ENCODE data around the gene RNU6-1.

Gene RNU6-1

GRCh38 chr15:67839929-67840748, at the start of gene RNU6-1 (continued):
- no peak; the same call in 1 of the 2 replicates for TF ChIP-seq ZNF513 (tag by site-specific recombination; IDR thresholded peaks at IDR 0.05)
- TF ChIP-seq ZBTB1 (tag by site-specific recombination; IDR thresholded peaks at IDR 0.05): 0 out of 2 replicates have a peak, but pooled peaks have one; percentile 26
- TF ChIP-seq GLI2 (tag by site-specific recombination; IDR thresholded peaks at IDR 0.05; ENCODE audit: borderline replicate concordance, low read depth): no peak
- TF ChIP-seq ZNF221 (tag by site-specific recombination; IDR thresholded peaks at IDR 0.05; ENCODE audit: borderline replicate concordance): no peak
- no peak for TF ChIP-seq ZNF132 (tag by site-specific recombination; IDR thresholded peaks at IDR 0.05; ENCODE audit: borderline replicate concordance)
- 0 out of 2 replicates have a peak, but pooled peaks have one; percentile 54 for TF ChIP-seq GLI4 (tag by site-specific recombination; IDR thresholded peaks at IDR 0.05)
- TF ChIP-seq ZNF843 (tag by site-specific recombination; IDR thresholded peaks at IDR 0.05): peak; percentile 11; the same call in 1 of the 2 replicates
- peak; percentile 98 for TF ChIP-seq ZNF76 (tag by site-specific recombination; IDR thresholded peaks at IDR 0.05; ENCODE audit: borderline replicate concordance, low read depth)
- no peak for TF ChIP-seq ZSCAN18 (tag by site-specific recombination; IDR thresholded peaks at IDR 0.05)
- no peak for TF ChIP-seq ZNF248 (tag by site-specific recombination; IDR thresholded peaks at IDR 0.05)
- TF ChIP-seq ZNF114 (tag by site-specific recombination; IDR thresholded peaks at IDR 0.05): no peak
- no peak for TF ChIP-seq ZNF521 (tag by site-specific recombination; IDR thresholded peaks at IDR 0.05)
- no peak for TF ChIP-seq ZNF560 (tag by site-specific recombination; IDR thresholded peaks at IDR 0.05; ENCODE audit: borderline replicate concordance)
- 0 out of 2 replicates have a peak, but pooled peaks have one; percentile 40 for TF ChIP-seq ZNF239 (tag by site-specific recombination; IDR thresholded peaks at IDR 0.05)
- TF ChIP-seq ZXDB (tag by site-specific recombination; IDR thresholded peaks at IDR 0.05): peak; percentile 95
- TF ChIP-seq BCL6B (tag by site-specific recombination; IDR thresholded peaks at IDR 0.05): no peak
- TF ChIP-seq ZFP3 (tag by site-specific recombination; IDR thresholded peaks at IDR 0.05; ENCODE audit: low read depth): peak; percentile 96
- TF ChIP-seq MEIS1 (CRISPR knock-in tag; IDR thresholded peaks at IDR 0.05; ENCODE audit: borderline replicate concordance): no peak
- TF ChIP-seq TCF7L2 (IDR thresholded peaks at IDR 0.05; ENCODE audit: borderline replicate concordance, low read depth, low read length): no peak
- peak; percentile 64 for TF ChIP-seq YY2 (tag by site-specific recombination; IDR thresholded peaks at IDR 0.05)
- no peak; the same call in none of the 2 replicates for TF ChIP-seq ZFHX2 (tag by site-specific recombination; conservative IDR thresholded peaks at IDR 0.05)
- 0 out of 2 replicates have a peak, but pooled peaks have one; percentile 41 for TF ChIP-seq ZSCAN23 (tag by site-specific recombination; IDR thresholded peaks at IDR 0.05)
- no peak for TF ChIP-seq ZNF169 (tag by site-specific recombination; IDR thresholded peaks at IDR 0.05)
- TF ChIP-seq PRDM1 (tag by site-specific recombination; IDR thresholded peaks at IDR 0.05): no peak
- no peak for TF ChIP-seq ZNF704 (tag by site-specific recombination; IDR thresholded peaks at IDR 0.05)
- no peak; the same call in 1 of the 2 replicates for TF ChIP-seq INSM2 (tag by site-specific recombination; IDR thresholded peaks at IDR 0.05)
- TF ChIP-seq KLF9 (tag by site-specific recombination; IDR thresholded peaks at IDR 0.05; ENCODE audit: low read depth): no peak
- TF ChIP-seq, protein P1, sequence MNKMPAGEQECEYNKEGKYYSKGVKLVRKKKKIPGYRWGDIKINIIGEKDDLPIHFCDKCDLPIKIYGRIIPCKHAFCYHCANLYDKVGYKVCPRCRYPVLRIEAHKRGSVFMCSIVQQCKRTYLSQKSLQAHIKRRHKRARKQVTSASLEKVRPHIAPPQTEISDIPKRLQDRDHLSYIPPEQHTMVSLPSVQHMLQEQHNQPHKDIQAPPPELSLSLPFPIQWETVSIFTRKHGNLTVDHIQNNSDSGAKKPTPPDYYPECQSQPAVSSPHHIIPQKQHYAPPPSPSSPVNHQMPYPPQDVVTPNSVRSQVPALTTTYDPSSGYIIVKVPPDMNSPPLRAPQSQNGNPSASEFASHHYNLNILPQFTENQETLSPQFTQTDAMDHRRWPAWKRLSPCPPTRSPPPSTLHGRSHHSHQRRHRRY (tag by site-specific recombination; IDR thresholded peaks at IDR 0.05): no peak
- no peak for TF ChIP-seq ZNF433 (tag by site-specific recombination; IDR thresholded peaks at IDR 0.05; ENCODE audit: low read depth)
- TF ChIP-seq, protein P2, sequence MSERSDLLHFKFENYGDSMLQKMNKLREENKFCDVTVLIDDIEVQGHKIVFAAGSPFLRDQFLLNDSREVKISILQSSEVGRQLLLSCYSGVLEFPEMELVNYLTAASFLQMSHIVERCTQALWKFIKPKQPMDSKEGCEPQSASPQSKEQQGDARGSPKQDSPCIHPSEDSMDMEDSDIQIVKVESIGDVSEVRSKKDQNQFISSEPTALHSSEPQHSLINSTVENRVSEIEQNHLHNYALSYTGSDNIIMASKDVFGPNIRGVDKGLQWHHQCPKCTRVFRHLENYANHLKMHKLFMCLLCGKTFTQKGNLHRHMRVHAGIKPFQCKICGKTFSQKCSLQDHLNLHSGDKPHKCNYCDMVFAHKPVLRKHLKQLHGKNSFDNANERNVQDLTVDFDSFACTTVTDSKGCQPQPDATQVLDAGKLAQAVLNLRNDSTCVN (tag by site-specific recombination; optimal IDR thresholded peaks at IDR 0.05): peak; percentile 99

Measured in HEK293 (cell line).